ENCODE measurements around the gene ZAR1L. TPM values are rescaled to one million over a fixed set of nuclear protein-coding genes. Genes with fewer than 3 reads are reported as not detected.

Gene ZAR1L
- total and polyA plus RNA-seq, 2 of the 4 experiments (the other 2 are of a cell fraction) = not detected

DNA sequence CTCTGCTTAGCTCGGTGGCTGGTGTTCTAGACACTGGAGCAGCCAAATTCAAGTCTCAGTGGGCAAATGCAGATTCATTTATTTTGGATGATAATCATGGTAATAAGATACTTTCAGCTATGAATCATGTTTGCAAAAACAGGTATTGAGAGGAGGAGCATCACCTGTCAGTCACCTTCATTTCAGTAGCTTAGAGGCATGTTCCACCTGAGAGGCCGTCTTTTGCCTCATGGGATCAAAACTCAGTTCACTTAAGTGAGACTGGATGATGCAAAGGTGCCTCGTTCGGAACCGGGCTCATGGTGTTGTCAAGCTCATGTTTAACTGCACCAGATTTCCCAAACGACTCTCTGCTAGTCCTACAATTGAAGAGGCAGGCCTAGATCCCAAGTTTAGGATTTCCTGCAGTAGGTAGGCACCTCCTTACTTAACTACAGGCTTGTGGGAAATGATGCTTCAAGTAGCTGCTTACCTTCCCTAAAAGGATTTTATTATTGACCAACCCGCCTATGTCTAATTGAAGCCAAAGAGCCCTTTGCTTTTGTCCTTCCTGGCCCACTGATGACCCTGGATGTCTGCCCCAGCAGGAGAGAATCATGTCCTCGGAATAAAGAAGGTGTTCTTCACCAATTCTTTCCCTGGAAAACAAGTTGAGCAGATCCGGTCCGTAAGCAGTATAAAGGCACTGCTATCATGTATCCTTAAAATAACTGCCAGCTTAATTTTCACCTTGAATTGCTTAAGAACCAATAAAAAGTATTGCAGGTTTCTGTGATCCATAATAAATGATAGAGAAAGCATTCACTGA is 60.0 kb downstream of the ZAR1L start:
- CTCF ChIA-PET = interaction anchor here (0.7 to 3.0 kb wide), 2 partner anchors 9 to 1507 kb away, joined by 3 to 14 read pairs; no protein-coding TSS in a partner anchor
- dilution Hi-C loops (cut with HindIII; ENCODE audit: low sequenced_read_pairs, unreplicated experiment) = no loop called here

More for the DNA sequence above, 60.0 kb downstream of the ZAR1L start:
- Histone ChIP-seq H3K56ac (ENCODE audit: extremely low read depth, insufficient read depth, low read length) (no peak overlapping the region), H4K20me1 (ENCODE audit: insufficient read depth, low read length) (no peaks in the 10 kb centered on the region), H3K79me1 (ENCODE audit: low read depth in 1 of 2, low read length in 2 of 2) (no peaks in the 10 kb centered on the region), H2AK5ac (ENCODE audit: low read depth, low read length) (no peak overlapping the region; the same call in 1 of the 2 replicates), H3K4me1 (ENCODE audit: control insufficient read depth, insufficient read depth, low read length) (no peaks in the 10 kb centered on the region; the same call in 1 of the 2 replicates), H3K27ac (ENCODE audit: insufficient read depth, low read length) (no peak overlapping the region), H3K14ac (replicated peaks; ENCODE audit: low read depth, low read length) (no peak overlapping the region), H3K4me3 (ENCODE audit: insufficient read depth, low read depth, low read length) (no peak overlapping the region), H3K9me3 (ENCODE audit: control insufficient read depth, insufficient read depth, low read length) (no peaks in the 10 kb centered on the region), H4K91ac (ENCODE audit: insufficient read depth, low read depth, low read length) (peak overlapping the region; percentile 24; the same call in 1 of the 2 replicates), H3K23ac (ENCODE audit: low read depth, low read length) (no peak overlapping the region), H3K9me1 (ENCODE audit: insufficient read depth, low read length) (0 out of 2 replicates have a peak, but pooled peaks cover 3% of the 10 kb centered on the region), H3K18ac (ENCODE audit: low read depth, low read length) (no peak overlapping the region), H2BK15ac (ENCODE audit: low read depth, low read length) (0 out of 3 replicates have a peak overlapping the region, but pooled peaks have one; percentile 54), H3K36me3 (ENCODE audit: control insufficient read depth, insufficient read depth, low read length) (peaks cover 9% of the 10 kb centered on the region), H2AFZ (replicated peaks; ENCODE audit: low read length, poor library complexity) (no peak overlapping the region), H2BK5ac (ENCODE audit: low read depth, low read length, poor library complexity, severe bottlenecking) (no peak overlapping the region), H4K5ac (ENCODE audit: low read depth, low read length) (no peak overlapping the region), H2BK20ac (ENCODE audit: low read depth, low read length) (no peak overlapping the region; the same call in 1 of the 2 replicates), H2BK120ac (ENCODE audit: low read depth, low read length) (no peak overlapping the region), H2AK9ac (replicated peaks; ENCODE audit: low read depth, low read length, poor library complexity) (no peak overlapping the region), H4K8ac (ENCODE audit: low read depth in 2 of 2, low read length in 2 of 2) (no peak overlapping the region), H3K4me2 (ENCODE audit: low read depth, low read length) (no peak overlapping the region), H3K9ac (ENCODE audit: low read depth, low read length) (no peak overlapping the region), H3K27me3 (ENCODE audit: control insufficient read depth, insufficient read depth, low read length) (no peaks in the 10 kb centered on the region), H3K4ac (ENCODE audit: low read depth, low read length) (no peak overlapping the region)
- DNase-seq (no peak), ATAC-seq (ENCODE audit: low read depth) (no peak)
- no TSS peak for BruUV-seq (replicated peaks)
- POLR2A ChIA-PET (ENCODE audit: unreplicated experiment) = interaction anchor here (0.6 kb wide), 1 partner anchor 1951 kb away, joined by 10 read pairs; no protein-coding TSS in a partner anchor
- intact Hi-C loops (cut with micrococcal nuclease) = no loop called here
- 93% methylated on average over 3 of the region's 10 CpGs; no CpG with 5 or more reads in 1 of the 2 experiments for WGBS, 2 experiments (ENCODE audit: extremely low coverage in 2 of 2, insufficient read length in 1 of 2)
- in situ Hi-C loops (cut with MboI; ENCODE audit: low sequenced_read_pairs) = no loop called here
- TF ChIP-seq NFE2L2 (IDR thresholded peaks at IDR 0.05; ENCODE audit: low read depth, low read length) = no peak
- TF ChIP-seq FOS (IDR thresholded peaks at IDR 0.05; ENCODE audit: low read depth, low read length) = no peak
- no peak for TF ChIP-seq CHD1 (IDR thresholded peaks at IDR 0.05; ENCODE audit: low read depth, low read length)
- TF ChIP-seq, protein P1, sequence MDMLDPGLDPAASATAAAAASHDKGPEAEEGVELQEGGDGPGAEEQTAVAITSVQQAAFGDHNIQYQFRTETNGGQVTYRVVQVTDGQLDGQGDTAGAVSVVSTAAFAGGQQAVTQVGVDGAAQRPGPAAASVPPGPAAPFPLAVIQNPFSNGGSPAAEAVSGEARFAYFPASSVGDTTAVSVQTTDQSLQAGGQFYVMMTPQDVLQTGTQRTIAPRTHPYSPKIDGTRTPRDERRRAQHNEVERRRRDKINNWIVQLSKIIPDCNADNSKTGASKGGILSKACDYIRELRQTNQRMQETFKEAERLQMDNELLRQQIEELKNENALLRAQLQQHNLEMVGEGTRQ (IDR thresholded peaks at IDR 0.05; ENCODE audit: low read depth, low read length) = no peak
